Measurements from ENCODE around the gene INKA1.

Gene INKA1

GRCh38 chr3:49786357-49787181, 16.5 kb upstream of the INKA1 start, which contains the start of gene IP6K1:
Gene IP6K1, minus strand, starts transcription at chr3:49786542. Its CDS starts 38,502 bp downstream, at chr3:49748040.
- peak; percentile 100 for DNase-seq (ENCODE audit: low read depth in 2 of 2)

- no peak for DNase-seq (ENCODE audit: low read depth in 2 of 2)
Measured at GRCh38 chr3:49787182-49787464, 15.9 kb upstream of the INKA1 start.

- no peak for DNase-seq (ENCODE audit: low read depth in 2 of 2)
Measured at GRCh38 chr3:49787536-49787935, 15.5 kb upstream of the INKA1 start.

DNA sequence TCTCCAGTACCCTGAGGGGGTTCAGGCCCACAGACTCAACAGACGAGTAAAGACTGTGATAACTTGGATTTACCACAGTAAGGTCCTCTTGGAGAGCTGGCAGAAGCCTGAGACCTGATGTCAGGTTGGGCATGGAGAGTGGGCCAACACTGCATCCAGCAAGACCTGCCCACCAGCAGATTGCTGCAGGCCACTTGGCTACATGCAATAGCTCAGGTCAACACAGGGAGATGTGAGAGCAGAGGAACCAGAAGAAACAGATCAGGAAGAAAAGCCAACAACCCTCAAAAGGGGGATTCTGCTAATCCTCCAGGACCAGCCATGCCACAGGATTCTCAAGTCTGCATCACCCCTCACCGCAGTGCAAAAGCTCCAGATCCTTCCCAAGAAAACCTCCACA, 15.0 kb upstream of the INKA1 start:
- DNase-seq (ENCODE audit: low read depth in 2 of 2) = no peak

DNA sequence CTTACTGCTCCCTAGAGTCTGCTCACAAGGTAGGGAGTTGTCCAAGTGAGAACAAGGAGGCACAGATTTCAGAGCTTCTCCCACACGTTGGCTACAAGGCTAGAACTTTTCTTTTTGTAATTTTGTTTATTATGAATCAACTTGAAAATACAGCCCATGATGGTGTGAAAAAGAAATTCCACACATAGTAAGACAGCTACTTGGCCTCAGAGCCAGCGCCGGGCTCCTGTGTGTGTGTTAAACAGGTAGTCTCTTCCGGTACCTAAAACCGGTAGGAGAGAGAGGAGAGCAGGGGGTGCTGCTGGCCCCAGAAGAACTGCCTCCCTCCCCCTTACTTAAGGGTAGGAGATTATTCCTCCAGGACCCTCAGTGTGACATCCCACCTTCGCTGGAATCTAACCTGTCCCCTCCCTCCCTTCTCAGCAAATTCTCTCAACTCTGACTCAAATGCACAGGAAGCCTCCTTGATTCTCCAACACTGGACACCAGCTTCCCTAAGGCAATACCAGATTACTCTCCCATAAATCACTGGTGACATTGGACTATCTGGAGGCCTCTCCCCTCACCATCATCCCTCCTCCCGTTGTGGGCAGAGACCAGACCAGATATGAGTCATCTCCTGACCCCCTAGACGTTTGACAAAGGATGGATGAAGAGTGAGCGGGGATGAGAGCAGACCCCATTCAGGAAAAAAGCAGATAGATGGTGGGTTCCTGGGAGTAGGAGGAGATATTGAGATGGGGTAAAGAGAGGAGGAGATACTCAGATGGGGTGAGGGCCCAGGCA, 12.2 kb upstream of the INKA1 start:
- DNase-seq (ENCODE audit: low read depth in 2 of 2) = no peak

- DNase-seq (ENCODE audit: low read depth in 2 of 2) = no peak
Measured at GRCh38 chr3:49791571-49791970, 11.5 kb upstream of the INKA1 start.

GRCh38 chr3:49792371-49793150, 10.5 kb upstream of the INKA1 start:
- no peak for DNase-seq (ENCODE audit: low read depth in 2 of 2)

DNA sequence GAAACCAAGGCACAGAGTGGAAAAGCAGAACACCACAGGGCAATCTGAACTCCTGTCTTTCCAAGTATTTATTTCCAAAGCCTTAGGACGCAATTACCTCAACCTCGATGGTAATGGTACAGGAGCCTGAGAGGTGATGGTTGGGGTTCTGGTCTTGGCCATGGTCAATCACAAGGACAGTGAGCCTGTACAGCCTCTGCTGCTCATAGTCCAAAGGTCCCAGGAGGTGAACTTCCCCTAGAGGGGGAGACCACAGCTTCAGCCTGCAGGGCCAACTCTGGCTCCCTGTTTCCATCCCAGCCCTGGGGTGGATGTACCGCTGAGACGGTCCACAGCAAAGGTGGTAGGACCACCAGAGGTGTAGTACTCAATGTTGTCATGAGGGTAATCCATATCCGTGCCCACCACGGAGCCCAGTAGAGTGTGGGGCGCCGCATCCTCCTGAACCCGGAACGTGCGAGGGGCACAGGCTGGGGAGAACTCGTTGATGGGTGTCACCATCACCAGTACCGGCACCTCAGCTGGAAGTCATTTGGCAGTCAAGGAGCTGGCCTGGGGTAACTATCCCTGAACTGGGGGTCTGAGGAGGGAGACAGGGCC, 9.5 kb upstream of the INKA1 start:
- DNase-seq (ENCODE audit: low read depth in 2 of 2) = no peak

DNA sequence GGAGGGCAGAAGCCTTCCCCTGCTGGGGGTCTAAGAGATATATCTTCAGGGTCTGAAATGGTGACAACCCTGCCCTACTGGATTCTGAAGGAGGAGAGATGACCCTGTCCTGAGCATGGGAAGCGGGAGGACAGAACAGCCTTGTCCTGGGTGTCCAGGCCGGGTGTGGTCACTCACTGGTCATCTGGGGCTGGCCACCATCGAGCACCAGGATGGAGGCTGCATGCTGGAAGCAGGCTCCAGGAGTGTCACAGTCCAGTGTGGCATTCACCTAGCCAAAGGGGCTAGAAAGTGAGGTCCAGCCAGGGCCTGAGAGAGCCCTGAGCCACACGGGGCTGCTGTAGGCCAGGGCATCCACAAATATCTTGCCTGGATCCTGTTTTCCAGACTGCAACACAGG, 8.6 kb upstream of the INKA1 start:
- no peak for DNase-seq (ENCODE audit: low read depth in 2 of 2)

DNA sequence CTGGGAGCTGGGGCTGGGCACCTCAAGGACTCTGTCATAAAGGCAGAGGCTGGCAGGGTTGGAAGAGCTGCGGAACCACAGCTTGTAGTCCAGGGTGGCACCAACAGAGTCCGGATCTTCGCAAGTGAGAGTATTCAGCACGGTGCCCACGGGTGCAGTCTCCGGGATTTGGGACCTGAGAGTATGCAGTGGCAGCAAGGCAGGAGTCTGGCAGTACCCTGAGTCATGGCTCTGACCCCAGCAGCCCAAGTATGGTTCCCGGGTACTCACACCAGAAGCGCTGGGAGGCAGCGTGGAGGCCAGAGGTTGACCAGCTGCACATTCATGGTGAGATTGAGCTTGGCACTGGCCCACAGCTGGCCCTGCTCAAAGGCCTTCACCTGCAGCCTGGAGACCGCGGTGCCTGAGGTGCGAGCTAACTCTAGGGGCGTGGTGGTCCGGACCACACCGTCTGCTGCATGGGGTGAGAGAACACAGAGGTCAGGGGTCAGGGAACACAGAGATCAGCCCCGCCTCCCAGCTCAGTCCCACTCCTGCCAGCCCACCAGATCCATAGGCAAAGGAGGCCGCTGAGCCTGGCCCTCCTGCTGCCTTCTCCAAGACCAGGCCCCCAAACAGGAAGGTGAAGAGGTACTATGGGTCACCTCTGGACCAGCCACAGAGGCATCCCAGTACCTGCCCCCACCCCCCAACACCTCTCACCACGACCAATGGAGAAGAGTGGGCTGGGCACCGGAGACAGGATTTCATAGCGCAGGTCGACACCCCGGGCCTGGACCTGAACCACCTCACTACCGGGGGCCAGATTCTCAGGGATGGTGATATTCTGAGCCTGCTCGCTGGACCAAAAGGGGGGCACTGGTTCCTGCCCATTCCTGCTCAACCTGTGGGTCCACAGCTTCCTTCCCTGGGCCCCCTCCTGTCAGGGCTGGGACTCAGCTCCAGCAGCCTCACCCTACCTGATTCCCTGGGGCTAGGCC, 7.8 kb upstream of the INKA1 start:
- DNase-seq (ENCODE audit: low read depth in 2 of 2) = no peak

GRCh38 chr3:49799105-49799504, 4.0 kb upstream of the INKA1 start:
- DNase-seq (ENCODE audit: low read depth in 2 of 2) = no peak

DNA sequence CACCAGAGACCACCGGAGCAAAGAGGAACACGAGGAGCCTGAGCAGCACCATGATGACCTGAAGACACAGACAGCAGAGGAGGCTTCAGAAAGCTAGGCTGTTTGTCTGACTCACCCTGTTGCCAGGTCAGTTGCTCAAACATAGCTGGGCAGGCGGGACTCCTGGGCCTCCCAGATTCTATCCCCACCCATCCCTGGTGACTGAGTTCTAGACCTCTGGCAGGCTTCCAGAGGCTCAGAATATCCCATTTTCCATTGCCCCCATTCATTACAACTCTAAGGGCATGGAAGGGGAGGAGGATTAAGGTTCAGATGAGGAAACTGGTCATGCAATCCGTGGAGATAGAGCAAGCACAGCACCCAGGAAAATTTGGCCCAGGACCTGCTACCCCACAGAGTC, 3.3 kb upstream of the INKA1 start, which contains the start of gene CDHR4:
CDHR4 (minus strand) TSS at position 113 of the 400 bp plus-strand sequence; CDS start at position 52, 61 bp downstream.
- no peak for DNase-seq (ENCODE audit: low read depth in 2 of 2)

DNA sequence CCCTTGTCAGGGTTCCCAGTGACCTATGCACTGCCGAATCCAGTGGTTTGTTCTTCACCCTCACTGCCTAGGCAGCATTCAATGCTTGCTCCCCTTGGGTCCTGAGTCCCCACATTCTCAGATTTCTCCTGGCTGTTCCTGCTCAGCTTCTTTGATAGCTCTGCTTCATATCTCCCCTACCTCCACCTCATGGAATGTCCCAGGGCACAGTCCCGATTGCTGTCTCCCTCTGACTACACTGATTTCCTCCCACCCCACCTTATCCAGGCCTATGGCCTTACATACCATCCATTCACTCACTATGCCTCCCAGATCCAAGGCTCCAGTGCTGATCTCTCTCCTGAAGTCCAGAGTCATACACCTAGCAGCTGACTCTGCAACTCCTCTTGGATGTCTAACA, 1.9 kb upstream of the INKA1 start:
- no peak for DNase-seq (ENCODE audit: low read depth in 2 of 2)

GRCh38 chr3:49803465-49804140, 542 bp downstream of the INKA1 start:
- DNase-seq (ENCODE audit: low read depth in 2 of 2) = no peak

DNA sequence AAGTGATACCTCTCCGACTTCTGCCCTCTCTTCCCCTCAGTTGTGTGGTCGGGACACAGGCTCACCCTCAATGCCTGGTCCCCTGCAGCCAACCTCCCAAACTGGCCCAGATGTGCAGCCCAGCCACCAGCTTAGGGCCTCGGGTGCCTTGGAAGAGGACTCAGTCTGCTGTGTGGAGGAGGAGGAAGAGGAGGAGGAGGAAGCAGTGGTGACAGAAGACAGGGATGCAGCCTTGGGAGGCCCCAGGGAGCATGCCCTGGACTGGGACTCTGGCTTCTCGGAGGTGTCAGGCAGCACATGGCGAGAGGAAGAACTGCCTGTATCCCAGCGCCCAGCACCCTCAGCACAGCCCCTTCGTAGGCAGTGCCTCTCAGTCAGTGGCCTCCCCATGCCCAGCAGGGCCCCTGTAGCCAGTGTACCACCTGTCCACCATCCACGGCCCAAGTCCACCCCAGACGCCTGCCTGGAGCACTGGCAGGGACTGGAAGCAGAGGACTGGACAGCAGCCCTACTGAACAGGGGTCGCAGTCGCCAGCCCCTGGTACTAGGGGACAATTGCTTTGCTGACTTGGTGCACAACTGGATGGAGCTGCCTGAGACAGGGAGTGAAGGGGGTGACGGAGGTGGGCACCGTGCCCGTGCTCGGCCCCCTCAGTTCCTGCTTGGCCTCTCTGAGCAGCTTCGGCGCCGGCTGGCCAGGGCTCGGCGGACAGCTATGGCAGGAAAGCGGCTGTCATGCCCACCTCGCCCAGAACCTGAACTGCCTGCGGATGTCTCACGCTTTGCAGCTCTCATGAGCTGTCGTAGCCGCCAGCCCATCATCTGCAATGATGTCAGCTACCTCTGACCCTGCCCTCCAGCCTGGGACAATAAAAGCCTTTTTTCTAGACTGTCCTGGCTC, 1.3 kb downstream of the INKA1 start:
- no peak for DNase-seq (ENCODE audit: low read depth in 2 of 2)

- no peak for DNase-seq (ENCODE audit: low read depth in 2 of 2)
Measured at GRCh38 chr3:49805367-49805782, 2.3 kb downstream of the INKA1 start.

- DNase-seq (ENCODE audit: low read depth in 2 of 2) = no peak
Measured at GRCh38 chr3:49805897-49806701, 3.0 kb downstream of the INKA1 start.

DNA sequence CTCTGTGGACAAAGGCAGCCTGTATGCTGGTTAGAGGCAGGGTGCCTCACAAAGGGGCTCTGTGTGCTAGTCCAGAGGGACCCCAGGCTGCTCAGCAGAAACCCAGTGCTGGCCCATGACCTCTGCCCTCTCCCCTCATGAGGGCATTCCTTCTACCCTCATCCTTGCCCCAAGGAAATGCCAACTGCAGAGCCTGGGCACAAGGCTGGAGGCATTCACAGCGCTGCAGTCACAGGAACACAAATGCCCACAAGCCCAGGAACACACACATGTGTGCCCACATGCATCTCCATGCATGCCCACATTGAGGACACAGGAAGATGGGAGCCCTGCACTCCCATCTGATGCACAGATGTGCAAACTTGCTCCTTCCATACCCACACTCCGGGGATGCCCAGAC, 3.8 kb downstream of the INKA1 start:
- DNase-seq (ENCODE audit: low read depth in 2 of 2) = no peak

Measured in stimulated activated CD8-positive, alpha-beta memory T cell treated with anti-CD3 and anti-CD28 coated beads, Interleukin-15, amount 100 ng/mL, for 48 hours (primary cell).